HG03571 (cell line): ENCODE measurements around the gene TMEM140.
"Not testable (repeated sequence)": the region's sequence is repeated elsewhere in the genome, so short reads cannot be mapped to it uniquely, and the experiment has no call there.

ENCODE experiments used
- ATAC-seq: cut with Tn5 transposase; IDR thresholded peaks from one replicate; pipeline ENCODE4 v1.9.1; 2021; ENCODE audit not compliant: unreplicated experiment

Gene TMEM140

GRCh38 chr7:135147899-135148721, at the start of gene TMEM140:
Gene TMEM140, plus strand, starts transcription at chr7:135148072. Its CDS starts 16,370 bp downstream, at chr7:135164442.
- ATAC-seq, result peak; percentile 57

GRCh38 chr7:135098391-135098790, 49.5 kb upstream of the TMEM140 start:
- no peak for ATAC-seq

GRCh38 chr7:135100856-135101255, 47.0 kb upstream of the TMEM140 start:
- no peak for ATAC-seq

DNA sequence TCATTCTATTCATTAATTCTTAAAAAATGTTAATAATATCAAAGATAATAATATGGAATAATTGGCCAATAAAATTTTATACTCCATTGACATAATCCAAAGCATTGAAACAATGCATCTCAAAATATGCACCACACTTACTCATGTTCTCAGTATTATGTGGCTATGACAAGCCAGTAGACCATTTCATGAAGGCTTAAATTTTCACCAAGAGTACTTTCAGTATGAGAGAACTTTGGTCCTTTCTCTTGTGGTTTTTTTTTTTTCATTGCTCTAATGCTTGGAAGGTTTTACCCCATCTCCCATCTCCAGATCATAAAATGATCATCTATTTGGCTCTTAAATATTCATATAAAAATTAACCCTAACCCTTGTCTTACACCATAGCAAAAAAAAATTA, 45.5 kb upstream of the TMEM140 start:
- ATAC-seq, result peak; percentile 94

DNA sequence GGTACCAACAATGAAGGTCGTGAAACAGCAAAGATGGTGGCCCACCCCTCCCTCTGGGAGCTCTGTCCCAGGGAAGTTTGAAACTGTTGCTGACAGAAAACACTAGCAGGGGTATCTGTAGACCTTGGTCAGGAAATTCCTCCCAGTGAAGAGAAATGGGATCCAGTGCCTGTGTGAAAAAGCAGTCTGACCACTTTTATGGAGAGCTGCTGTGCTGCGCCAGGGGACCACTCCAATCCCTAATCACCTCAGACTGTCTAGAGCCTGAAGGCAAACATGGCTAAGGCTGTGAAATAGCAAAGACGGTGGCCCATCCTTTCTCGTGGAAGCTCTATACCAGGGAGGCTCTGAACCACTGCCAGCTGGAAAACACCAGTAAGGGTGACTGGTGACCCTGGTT, 38.3 kb upstream of the TMEM140 start:
- no peak for ATAC-seq

GRCh38 chr7:135109976-135110375, 37.9 kb upstream of the TMEM140 start:
- no peak for ATAC-seq

- ATAC-seq, result no peak
These were observed 36.5 kb upstream of the TMEM140 start for GRCh38 chr7:135111379-135111778.

DNA sequence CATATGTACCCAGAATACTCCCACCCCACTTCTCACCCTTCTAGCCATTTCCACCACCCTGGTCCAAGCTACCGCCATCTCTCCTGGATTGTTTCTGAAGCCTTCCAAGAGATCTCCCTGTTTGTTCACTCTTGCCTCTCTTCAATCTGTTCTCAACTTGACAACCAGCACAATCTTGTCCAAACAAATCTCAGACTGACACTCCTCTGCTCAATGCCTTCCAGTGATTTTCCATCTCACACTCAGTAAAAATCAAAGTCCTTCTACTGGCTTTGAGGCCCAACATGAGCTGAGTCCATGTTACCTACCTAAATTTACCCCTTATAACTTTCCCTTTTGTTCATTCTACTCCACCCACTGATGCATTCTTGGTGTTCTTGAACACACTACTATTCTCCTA, 33.2 kb upstream of the TMEM140 start:
- ATAC-seq, result no peak

DNA sequence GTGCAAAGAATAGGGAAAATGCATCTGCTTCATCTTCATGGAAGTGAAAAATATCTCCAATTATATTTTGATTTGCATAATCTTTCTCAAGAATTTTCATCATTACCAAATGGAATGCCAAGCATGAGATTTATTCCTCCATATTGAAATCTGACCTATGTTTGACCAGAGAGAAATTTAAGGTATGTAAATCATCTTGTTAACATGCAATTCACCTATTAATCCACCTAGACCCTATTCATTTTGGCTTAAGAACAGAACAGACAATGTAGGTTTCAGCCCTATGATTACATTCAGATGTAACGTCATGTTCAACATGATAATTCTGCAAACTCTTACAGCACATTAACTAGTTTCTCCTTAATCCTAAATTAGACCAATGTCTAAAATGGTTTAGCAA, 30.8 kb upstream of the TMEM140 start:
- ATAC-seq, result no peak

GRCh38 chr7:135121868-135122267, 26.0 kb upstream of the TMEM140 start:
- no peak for ATAC-seq

GRCh38 chr7:135124631-135125030, 23.2 kb upstream of the TMEM140 start:
- not testable (repeated sequence) for ATAC-seq

- no peak for ATAC-seq
These were observed 18.9 kb upstream of the TMEM140 start for GRCh38 chr7:135128931-135129330.

GRCh38 chr7:135129579-135129978, 18.3 kb upstream of the TMEM140 start:
- ATAC-seq, result no peak

DNA sequence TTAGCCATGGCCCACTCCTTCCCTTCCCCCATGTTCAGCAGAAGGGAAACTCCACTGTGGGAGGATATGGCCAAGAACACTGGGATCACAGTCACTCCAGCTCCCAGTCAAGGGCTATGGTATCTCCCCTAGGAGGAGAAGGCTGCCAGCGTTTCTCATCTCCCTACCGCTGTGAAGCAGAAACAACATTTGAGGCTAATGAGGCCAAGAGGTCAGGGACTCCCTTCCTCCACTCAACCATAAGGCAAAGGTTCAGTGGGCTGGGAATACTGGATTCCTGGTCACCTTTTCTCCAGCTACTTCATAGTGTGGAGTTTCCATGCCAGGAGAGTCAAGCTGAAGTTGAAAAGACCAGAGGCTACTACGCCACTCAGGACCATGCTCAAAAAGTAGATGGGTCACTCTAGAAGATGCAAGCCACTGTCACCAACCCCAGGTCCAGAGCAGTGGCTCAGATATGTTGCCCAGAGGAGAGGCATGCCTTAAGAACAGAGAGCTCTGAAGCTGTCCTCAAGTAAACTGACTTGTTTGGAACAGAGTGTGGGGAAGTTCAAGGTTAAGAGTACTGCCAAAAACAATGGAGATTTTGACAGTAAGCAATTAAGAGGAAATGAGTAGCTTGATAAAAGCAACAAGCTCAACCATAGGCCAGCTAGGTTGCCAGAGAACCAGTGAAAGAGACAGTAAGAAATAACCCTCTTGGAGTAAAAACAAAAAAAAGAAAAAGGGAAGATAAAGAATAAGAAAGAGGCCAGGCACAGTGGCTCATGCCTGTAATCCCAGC, 3.8 kb upstream of the TMEM140 start:
- no peak for ATAC-seq

DNA sequence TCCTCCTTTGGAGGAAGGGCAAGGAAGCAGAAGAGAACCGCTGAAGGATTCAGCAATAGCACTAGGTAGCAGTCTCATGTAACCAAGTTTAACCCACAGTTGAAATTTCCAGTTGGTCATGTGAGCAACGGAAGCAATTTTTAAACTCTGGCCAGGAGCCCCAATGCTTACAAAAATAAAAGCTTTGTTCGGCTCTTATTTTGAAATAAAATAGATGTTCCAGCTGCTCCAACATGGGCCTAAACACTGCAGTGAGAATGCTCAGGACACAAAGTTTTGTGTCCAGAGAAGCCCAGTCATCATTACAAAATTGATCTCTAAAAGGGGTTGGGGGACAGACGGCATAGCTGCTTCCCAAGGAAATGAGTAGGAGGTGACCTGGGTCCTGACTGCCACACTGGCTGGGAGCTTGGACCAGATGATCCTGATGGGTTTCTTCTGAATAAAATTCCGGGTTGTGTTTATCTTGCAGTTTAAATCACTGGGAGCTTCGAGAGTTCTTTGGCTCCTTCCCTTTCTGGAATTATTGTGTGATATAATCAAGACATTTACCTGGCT, 452 bp upstream of the TMEM140 start:
- ATAC-seq, result no peak

GRCh38 chr7:135150072-135150782, 2.4 kb downstream of the TMEM140 start:
- ATAC-seq, result no peak

GRCh38 chr7:135151132-135151531, 3.3 kb downstream of the TMEM140 start:
- ATAC-seq, result no peak

DNA sequence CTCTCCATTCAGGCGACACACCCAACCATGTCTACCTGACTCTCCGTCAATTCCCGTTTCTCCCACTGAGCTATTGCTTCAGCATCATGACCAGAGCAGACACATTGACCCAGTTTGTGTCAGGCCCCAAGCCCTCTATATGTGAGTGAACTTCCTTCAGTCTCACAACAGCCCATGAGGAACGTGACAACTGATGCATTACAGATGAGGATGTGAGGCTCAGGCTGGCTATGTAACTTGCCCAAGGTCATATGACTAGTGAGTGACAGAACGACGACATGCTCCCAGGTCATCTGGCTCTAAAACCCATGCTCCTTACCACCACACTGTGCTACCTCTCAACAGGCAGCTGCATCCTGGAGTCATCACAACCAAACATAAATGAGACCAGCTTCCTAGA, 3.7 kb downstream of the TMEM140 start:
- no peak for ATAC-seq

GRCh38 chr7:135152442-135152841, 4.6 kb downstream of the TMEM140 start:
- ATAC-seq, result no peak

GRCh38 chr7:135154734-135155133, 6.9 kb downstream of the TMEM140 start:
- ATAC-seq, result no peak

DNA sequence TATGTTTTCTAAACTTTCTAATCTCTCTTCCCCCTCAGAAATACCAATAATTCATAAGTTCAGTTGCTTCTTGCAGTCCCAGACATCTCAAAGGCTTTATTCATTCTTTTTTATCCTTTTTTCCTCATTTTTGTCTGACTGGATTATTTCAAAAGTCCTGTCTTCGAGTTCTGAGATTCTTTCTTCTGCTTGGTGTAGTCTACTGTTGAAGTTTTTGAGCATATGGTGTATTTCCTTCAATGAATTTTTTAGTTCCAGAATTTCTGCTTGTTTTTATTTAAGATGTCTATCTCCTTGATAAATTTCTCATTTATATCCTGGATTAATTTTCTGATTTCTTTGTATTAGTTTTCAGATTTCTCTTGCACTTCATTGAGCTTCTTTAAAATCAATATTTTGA, 8.4 kb downstream of the TMEM140 start:
- ATAC-seq, result no peak
